ENCODE measurements around the gene EIF5A2. TPM values are rescaled to one million over a fixed set of nuclear protein-coding genes. Genes with fewer than 3 reads are reported as not detected.
"Not testable (repeated sequence)": the region's sequence is repeated elsewhere in the genome, so short reads cannot be mapped to it uniquely, and the experiment has no call there.

The EIF5A2 gene
- total RNA-seq, 1 donor from 2014 or later = 6.1 TPM

GRCh38 chr3:170896781-170897180 lies 11.7 kb downstream of the EIF5A2 start:
- intact Hi-C loops (cut with micrococcal nuclease) = no loop called here
- no peak overlapping the region for H3K27ac Mint-ChIP-seq
- no peak overlapping the region for H3K4me3 Mint-ChIP-seq
- POLR2A ChIA-PET = interaction anchor here (0.5 to 0.9 kb wide), 2 partner anchors 31 to 59 kb away, joined by 3 to 4 read pairs; no protein-coding TSS in a partner anchor
- H3K4me1 Mint-ChIP-seq = no peaks in the 10 kb centered on the region
- H3K9me3 Mint-ChIP-seq = no peaks in the 10 kb centered on the region
- CTCF ChIA-PET = no interaction called here
- DNase-seq = no peak
- no peak for TF ChIP-seq CTCF (IDR thresholded peaks at IDR 0.05)
- H3K27me3 Mint-ChIP-seq = no peaks in the 10 kb centered on the region
- H3K36me3 Mint-ChIP-seq (ENCODE audit: low read depth) = peaks cover 2% of the 10 kb centered on the region
- ATAC-seq (ENCODE audit: low read depth) = no peak

- ATAC-seq (ENCODE audit: low read depth); DNase-seq; H3K4me3 Mint-ChIP-seq; H3K36me3 Mint-ChIP-seq (ENCODE audit: low read depth); H3K27ac Mint-ChIP-seq; H3K9me3 Mint-ChIP-seq; H3K27me3 Mint-ChIP-seq; intact Hi-C loops (cut with micrococcal nuclease); CTCF ChIA-PET; H3K4me1 Mint-ChIP-seq: not testable (repeated sequence)
- POLR2A ChIA-PET = interaction anchor here (0.5 kb wide), 1 partner anchor 60 kb away, joined by 4 read pairs; no protein-coding TSS in a partner anchor
These were observed 12.1 kb downstream of the EIF5A2 start for GRCh38 chr3:170896333-170896732.

- intact Hi-C loops (cut with micrococcal nuclease) = no loop called here
- Mint-ChIP-seq H3K4me3 (no peak overlapping the region), H3K36me3 (ENCODE audit: low read depth) (peaks cover 2% of the 10 kb centered on the region), H3K27ac (no peak overlapping the region), H3K9me3 (no peaks in the 10 kb centered on the region), H3K27me3 (no peaks in the 10 kb centered on the region), H3K4me1 (no peaks in the 10 kb centered on the region)
- CTCF ChIA-PET = no interaction called here
- ATAC-seq (ENCODE audit: low read depth) (no peak), DNase-seq (no peak)
- no peak for TF ChIP-seq CTCF (IDR thresholded peaks at IDR 0.05)
- POLR2A ChIA-PET = no interaction called here
These were observed 14.5 kb downstream of the EIF5A2 start for GRCh38 chr3:170893895-170894294.

GRCh38 chr3:170889630-170890029 lies 18.8 kb downstream of the EIF5A2 start:
- intact Hi-C loops (cut with micrococcal nuclease) = no loop called here
- H3K9me3 Mint-ChIP-seq = no peaks in the 10 kb centered on the region
- ChIA-PET POLR2A (no interaction called here), CTCF (no interaction called here)
- H3K4me1 Mint-ChIP-seq = no peaks in the 10 kb centered on the region
- ATAC-seq (ENCODE audit: low read depth) = no peak
- H3K27ac Mint-ChIP-seq = no peak overlapping the region
- no peak overlapping the region for H3K4me3 Mint-ChIP-seq
- no peak for TF ChIP-seq CTCF (IDR thresholded peaks at IDR 0.05)
- H3K27me3 Mint-ChIP-seq = peaks cover 2% of the 10 kb centered on the region
- DNase-seq = no peak
- H3K36me3 Mint-ChIP-seq (ENCODE audit: low read depth) = no peaks in the 10 kb centered on the region

GRCh38 chr3:170889132-170889531 lies 19.3 kb downstream of the EIF5A2 start:
- H3K36me3 Mint-ChIP-seq (ENCODE audit: low read depth) = no peaks in the 10 kb centered on the region
- H3K4me1 Mint-ChIP-seq = no peaks in the 10 kb centered on the region
- peaks cover 7% of the 10 kb centered on the region for H3K27me3 Mint-ChIP-seq
- H3K27ac Mint-ChIP-seq = no peak overlapping the region
- ChIA-PET CTCF (no interaction called here), POLR2A (no interaction called here)
- intact Hi-C loops (cut with micrococcal nuclease) = no loop called here
- no peaks in the 10 kb centered on the region for H3K9me3 Mint-ChIP-seq
- no peak for DNase-seq
- no peak for TF ChIP-seq CTCF (IDR thresholded peaks at IDR 0.05)
- ATAC-seq (ENCODE audit: low read depth) = no peak
- no peak overlapping the region for H3K4me3 Mint-ChIP-seq

- H3K4me1 Mint-ChIP-seq; ATAC-seq (ENCODE audit: low read depth); POLR2A ChIA-PET; CTCF ChIA-PET; DNase-seq; H3K36me3 Mint-ChIP-seq (ENCODE audit: low read depth); intact Hi-C loops (cut with micrococcal nuclease); H3K27me3 Mint-ChIP-seq; H3K27ac Mint-ChIP-seq; H3K9me3 Mint-ChIP-seq; H3K4me3 Mint-ChIP-seq: not testable (repeated sequence)
These were observed 24.1 kb downstream of the EIF5A2 start for GRCh38 chr3:170884109-170884930.

GRCh38 chr3:170878688-170879087 lies 29.7 kb downstream of the EIF5A2 start:
- ATAC-seq (ENCODE audit: low read depth); H3K4me1 Mint-ChIP-seq; DNase-seq; H3K27me3 Mint-ChIP-seq; H3K36me3 Mint-ChIP-seq (ENCODE audit: low read depth); H3K27ac Mint-ChIP-seq; POLR2A ChIA-PET; H3K9me3 Mint-ChIP-seq; H3K4me3 Mint-ChIP-seq; CTCF ChIA-PET: not testable (repeated sequence)
- intact Hi-C loops (cut with micrococcal nuclease) = loop anchor here (10.0 kb wide), 1 partner anchor 1156 kb away; the partner anchor contains the start of gene FNDC3B

- H3K4me3 Mint-ChIP-seq; H3K36me3 Mint-ChIP-seq (ENCODE audit: low read depth); POLR2A ChIA-PET; DNase-seq; ATAC-seq (ENCODE audit: low read depth); CTCF ChIA-PET; H3K27me3 Mint-ChIP-seq; H3K9me3 Mint-ChIP-seq; H3K4me1 Mint-ChIP-seq; H3K27ac Mint-ChIP-seq: not testable (repeated sequence)
- intact Hi-C loops (cut with micrococcal nuclease) = loop anchor here (10.0 kb wide), 1 partner anchor 1157 kb away; the partner anchor contains the start of gene FNDC3B
These were observed 31.1 kb downstream of the EIF5A2 start for GRCh38 chr3:170877311-170877710.
